Fibroblast of lung (primary cell): ENCODE data around the gene PACS2. TPM values are rescaled to one million over a fixed set of nuclear protein-coding genes. Genes with fewer than 3 reads are reported as not detected.

ENCODE experiments used
- DNase-seq, 2 donors: peaks; one replicate each; pipeline versions ENCODE4 v3.0.0 to v3.0.0-alpha.2; 2010; ENCODE audit warnings: low read depth in 2 of 2
- H2AFZ ChIP-seq: 2 replicates; pipeline ENCODE4 v1.5.1; 2012; ENCODE audit warnings: low read length, control low read depth, inconsistent platforms
- H3K27ac ChIP-seq: 2 replicates; pipeline ENCODE4 v1.5.1; 2011; ENCODE audit warnings: low read length, control low read depth; ENCODE audit not compliant: insufficient read depth
- H3K27me3 ChIP-seq: 2 replicates; pipeline ENCODE4 v1.5.1; 2011; ENCODE audit warnings: mild to moderate bottlenecking, low read length; ENCODE audit not compliant: control insufficient read depth, insufficient read depth
- H3K36me3 ChIP-seq: 2 replicates; pipeline ENCODE4 v1.5.1; 2011; ENCODE audit warnings: low read length; ENCODE audit not compliant: control insufficient read depth, insufficient read depth
- H3K4me1 ChIP-seq: 2 replicates; pipeline ENCODE4 v1.5.1; 2011; ENCODE audit warnings: low read length; ENCODE audit not compliant: control insufficient read depth, insufficient read depth; ENCODE audit errors: extremely low read depth
- H3K4me2 ChIP-seq: 2 replicates; pipeline ENCODE4 v1.5.1; 2011; ENCODE audit warnings: low read length, control low read depth; ENCODE audit not compliant: insufficient read depth; ENCODE audit errors: extremely low read depth
- H3K4me3 ChIP-seq, 4 experiments: fragments of 200-600 bp in 1 of 4; sonication (generic) in 1 of 4; replicated peaks in 1 of 4; 2 replicates each; pipeline ENCODE4 v1.5.1; 2011 to 2016; ENCODE audit warnings: low read length in 4 of 4, low read depth in 3 of 4, mild to moderate bottlenecking in 3 of 4, control low read depth in 2 of 4, inconsistent platforms in 1 of 4, mixed read lengths in 1 of 4; ENCODE audit not compliant: insufficient read depth in 1 of 4; ENCODE audit errors: control extremely low read depth in 1 of 4
- H3K79me2 ChIP-seq: 2 replicates; pipeline ENCODE4 v1.5.1; 2012; ENCODE audit warnings: mild to moderate bottlenecking, low read length, inconsistent platforms; ENCODE audit not compliant: control insufficient read depth, insufficient read depth
- H3K9ac ChIP-seq: 2 replicates; pipeline ENCODE4 v1.5.1; 2011; ENCODE audit warnings: mild to moderate bottlenecking, low read length, control low read depth; ENCODE audit not compliant: insufficient read depth
- H3K9me3 ChIP-seq: 2 replicates; pipeline ENCODE4 v1.5.1; 2012; ENCODE audit warnings: low read depth, low read length; ENCODE audit not compliant: control insufficient read depth, insufficient read depth
- H4K20me1 ChIP-seq: 2 replicates; pipeline ENCODE4 v1.5.1; 2011; ENCODE audit warnings: low read length; ENCODE audit not compliant: control insufficient read depth, insufficient read depth; ENCODE audit errors: extremely low read depth
- EZH2 ChIP-seq: IDR thresholded peaks from 2 replicates; pipeline ENCODE4 v1.5.1; 2012; ENCODE audit warnings: low read length, control low read depth, mild to moderate bottlenecking; ENCODE audit errors: missing control alignments
- polyA plus RNA-seq, 2 donors: library from polyadenylated mRNA; depleted of rRNA in 1 of 2; stranded (reverse) in 1 of 2; unstranded in 1 of 2; fragments of >200 nt; gene quantifications; 2 replicates each; pipeline ENCODE4 v1.2.1, GENCODE V29; 2011 to 2012; ENCODE audit warnings: missing spikeins in 1 of 2
- total RNA-seq: library from RNA; depleted of rRNA; stranded (reverse); fragments of >200 nt; gene quantifications from 2 replicates; pipeline ENCODE4 v1.2.1, GENCODE V29; 2014
- TF ChIP-seq, protein P1 (sequence below), 2 donors: IDR thresholded peaks in 1 of 2; conservative IDR thresholded peaks in 1 of 2; 1 replicate in 1 of 2; 2 replicates in 1 of 2; pipeline ENCODE4 v1.5.1; 2011 to 2012; ENCODE audit warnings: low read length in 2 of 2, control low read depth in 1 of 2, inconsistent platforms in 1 of 2, low read depth in 1 of 2, mild to moderate bottlenecking in 1 of 2

PACS2 gene
- total and polyA plus RNA-seq, 2 donors (not counting 1 experiment from before 2014, with no cell fraction given) = 20.3 to 52.5 TPM

GRCh38 chr14:105445290-105445689 is 130.7 kb downstream of the PACS2 start:
- Histone ChIP-seq H3K36me3 (peaks cover 8% of the 10 kb centered on the region), H3K9ac (no peak overlapping the region), H2AFZ (no peak overlapping the region), H3K4me3 (no peak overlapping the region), H4K20me1 (no peaks in the 10 kb centered on the region), H3K27me3 (no peaks in the 10 kb centered on the region), H3K4me1 (no peaks in the 10 kb centered on the region), H3K27ac (no peak overlapping the region), H3K9me3 (no peaks in the 10 kb centered on the region), H3K79me2 (peaks cover 2% of the 10 kb centered on the region), H3K4me2 (no peak overlapping the region)
- TF ChIP-seq, protein P1, sequence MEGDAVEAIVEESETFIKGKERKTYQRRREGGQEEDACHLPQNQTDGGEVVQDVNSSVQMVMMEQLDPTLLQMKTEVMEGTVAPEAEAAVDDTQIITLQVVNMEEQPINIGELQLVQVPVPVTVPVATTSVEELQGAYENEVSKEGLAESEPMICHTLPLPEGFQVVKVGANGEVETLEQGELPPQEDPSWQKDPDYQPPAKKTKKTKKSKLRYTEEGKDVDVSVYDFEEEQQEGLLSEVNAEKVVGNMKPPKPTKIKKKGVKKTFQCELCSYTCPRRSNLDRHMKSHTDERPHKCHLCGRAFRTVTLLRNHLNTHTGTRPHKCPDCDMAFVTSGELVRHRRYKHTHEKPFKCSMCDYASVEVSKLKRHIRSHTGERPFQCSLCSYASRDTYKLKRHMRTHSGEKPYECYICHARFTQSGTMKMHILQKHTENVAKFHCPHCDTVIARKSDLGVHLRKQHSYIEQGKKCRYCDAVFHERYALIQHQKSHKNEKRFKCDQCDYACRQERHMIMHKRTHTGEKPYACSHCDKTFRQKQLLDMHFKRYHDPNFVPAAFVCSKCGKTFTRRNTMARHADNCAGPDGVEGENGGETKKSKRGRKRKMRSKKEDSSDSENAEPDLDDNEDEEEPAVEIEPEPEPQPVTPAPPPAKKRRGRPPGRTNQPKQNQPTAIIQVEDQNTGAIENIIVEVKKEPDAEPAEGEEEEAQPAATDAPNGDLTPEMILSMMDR (conservative IDR thresholded peaks at IDR 0.05 in 1 of 2, IDR thresholded peaks at IDR 0.05 in 1 of 2; ENCODE audit: low read depth in 1 of 2, low read length in 2 of 2) = no peak
- no peak for TF ChIP-seq EZH2
- no peak for DNase-seq

- peaks cover 10% of the 10 kb centered on the region for H3K36me3 ChIP-seq
- no peaks in the 10 kb centered on the region for H3K79me2 ChIP-seq
- H3K4me1 ChIP-seq = no peaks in the 10 kb centered on the region
- no peak for TF ChIP-seq EZH2
- TF ChIP-seq, protein P1 (conservative IDR thresholded peaks at IDR 0.05 in 1 of 2, IDR thresholded peaks at IDR 0.05 in 1 of 2; ENCODE audit: low read depth in 1 of 2, low read length in 2 of 2) = no peak
- no peak overlapping the region for H3K4me3 ChIP-seq
- H3K9ac ChIP-seq = no peak overlapping the region
- no peak overlapping the region for H3K27ac ChIP-seq
- no peak overlapping the region for H3K4me2 ChIP-seq
- no peaks in the 10 kb centered on the region for H3K27me3 ChIP-seq
- H2AFZ ChIP-seq = no peak overlapping the region
- H4K20me1 ChIP-seq = no peaks in the 10 kb centered on the region
- DNase-seq = no peak
- H3K9me3 ChIP-seq = no peaks in the 10 kb centered on the region
Measured at GRCh38 chr14:105445901-105446845, 131.6 kb downstream of the PACS2 start.

GRCh38 chr14:105446971-105447370 is 132.4 kb downstream of the PACS2 start:
- Histone ChIP-seq H3K4me1 (no peaks in the 10 kb centered on the region), H3K9me3 (no peaks in the 10 kb centered on the region), H3K36me3 (peaks cover 11% of the 10 kb centered on the region), H3K9ac (no peak overlapping the region), H3K79me2 (no peaks in the 10 kb centered on the region), H2AFZ (no peak overlapping the region), H3K4me2 (no peak overlapping the region), H4K20me1 (no peaks in the 10 kb centered on the region), H3K4me3 (no peak overlapping the region), H3K27me3 (no peaks in the 10 kb centered on the region), H3K27ac (no peak overlapping the region)
- TF ChIP-seq, protein P1 (conservative IDR thresholded peaks at IDR 0.05 in 1 of 2, IDR thresholded peaks at IDR 0.05 in 1 of 2; ENCODE audit: low read depth in 1 of 2, low read length in 2 of 2) = no peak
- no peak for TF ChIP-seq EZH2
- no peak for DNase-seq
